ENCODE measurements around the gene MOXD1.

DNA sequence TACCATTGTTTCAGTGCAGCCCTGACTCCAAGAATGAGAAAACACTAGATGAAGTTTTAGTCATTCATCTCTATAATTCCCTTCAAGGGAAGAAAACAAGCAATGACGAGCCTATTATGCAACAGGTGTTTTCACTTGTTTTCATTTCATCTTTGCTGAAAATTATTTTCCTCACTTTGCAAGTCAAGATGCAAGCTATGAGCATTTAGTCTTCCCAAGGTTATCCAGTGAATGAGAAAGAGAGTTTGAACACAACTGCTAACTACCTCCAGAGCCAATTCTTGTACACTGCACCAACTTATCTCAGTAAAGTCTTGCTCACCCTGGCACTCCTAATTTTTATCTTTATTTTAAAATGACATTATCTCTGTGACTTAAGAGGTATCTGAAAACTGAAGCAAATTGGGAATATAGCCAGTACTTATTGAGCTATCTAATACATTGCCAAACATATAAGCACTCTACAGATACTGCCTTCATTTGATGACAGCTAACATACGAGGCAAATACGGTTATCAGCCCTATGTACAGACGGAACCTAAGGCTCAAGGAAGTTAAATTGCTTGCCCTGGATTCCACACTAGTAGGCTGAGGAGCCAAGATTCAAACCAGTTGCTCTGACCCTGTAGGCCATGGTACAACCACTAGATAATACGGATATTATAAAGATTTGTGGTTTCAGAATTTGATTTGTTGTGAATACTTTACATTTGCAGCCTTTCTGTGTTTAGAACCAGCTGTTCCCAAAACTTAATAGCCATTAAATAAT is 36.8 kb downstream of the MOXD1 start:
- TF ChIP-seq, protein P1, sequence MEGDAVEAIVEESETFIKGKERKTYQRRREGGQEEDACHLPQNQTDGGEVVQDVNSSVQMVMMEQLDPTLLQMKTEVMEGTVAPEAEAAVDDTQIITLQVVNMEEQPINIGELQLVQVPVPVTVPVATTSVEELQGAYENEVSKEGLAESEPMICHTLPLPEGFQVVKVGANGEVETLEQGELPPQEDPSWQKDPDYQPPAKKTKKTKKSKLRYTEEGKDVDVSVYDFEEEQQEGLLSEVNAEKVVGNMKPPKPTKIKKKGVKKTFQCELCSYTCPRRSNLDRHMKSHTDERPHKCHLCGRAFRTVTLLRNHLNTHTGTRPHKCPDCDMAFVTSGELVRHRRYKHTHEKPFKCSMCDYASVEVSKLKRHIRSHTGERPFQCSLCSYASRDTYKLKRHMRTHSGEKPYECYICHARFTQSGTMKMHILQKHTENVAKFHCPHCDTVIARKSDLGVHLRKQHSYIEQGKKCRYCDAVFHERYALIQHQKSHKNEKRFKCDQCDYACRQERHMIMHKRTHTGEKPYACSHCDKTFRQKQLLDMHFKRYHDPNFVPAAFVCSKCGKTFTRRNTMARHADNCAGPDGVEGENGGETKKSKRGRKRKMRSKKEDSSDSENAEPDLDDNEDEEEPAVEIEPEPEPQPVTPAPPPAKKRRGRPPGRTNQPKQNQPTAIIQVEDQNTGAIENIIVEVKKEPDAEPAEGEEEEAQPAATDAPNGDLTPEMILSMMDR (conservative IDR thresholded peaks at IDR 0.05 in 1 of 2, IDR thresholded peaks at IDR 0.05 in 1 of 2; ENCODE audit: extremely low read depth in 1 of 2, insufficient read depth in 1 of 2, low read depth in 1 of 2, low read length in 2 of 2), result no peak
- TF ChIP-seq EZH2 (IDR thresholded peaks at IDR 0.05; ENCODE audit: borderline replicate concordance, low read length), result no peak
